ENCODE measurements around the gene DNAJC21. TPM values are rescaled to one million over a fixed set of nuclear protein-coding genes. Genes with fewer than 3 reads are reported as not detected.

Gene DNAJC21
- 27.3 to 37.7 TPM (median 27.8 TPM) in 5 replicates for total RNA-seq (2022; extraction: Qiagen RNA extraction; ENCODE audit: low read depth)

GRCh38 chr5:34929134-34929719 is at the start of gene DNAJC21:
TSS of gene DNAJC21 (plus strand) at chr5:34929559. CDS start at chr5:34929820, 261 bp downstream.

DNA sequence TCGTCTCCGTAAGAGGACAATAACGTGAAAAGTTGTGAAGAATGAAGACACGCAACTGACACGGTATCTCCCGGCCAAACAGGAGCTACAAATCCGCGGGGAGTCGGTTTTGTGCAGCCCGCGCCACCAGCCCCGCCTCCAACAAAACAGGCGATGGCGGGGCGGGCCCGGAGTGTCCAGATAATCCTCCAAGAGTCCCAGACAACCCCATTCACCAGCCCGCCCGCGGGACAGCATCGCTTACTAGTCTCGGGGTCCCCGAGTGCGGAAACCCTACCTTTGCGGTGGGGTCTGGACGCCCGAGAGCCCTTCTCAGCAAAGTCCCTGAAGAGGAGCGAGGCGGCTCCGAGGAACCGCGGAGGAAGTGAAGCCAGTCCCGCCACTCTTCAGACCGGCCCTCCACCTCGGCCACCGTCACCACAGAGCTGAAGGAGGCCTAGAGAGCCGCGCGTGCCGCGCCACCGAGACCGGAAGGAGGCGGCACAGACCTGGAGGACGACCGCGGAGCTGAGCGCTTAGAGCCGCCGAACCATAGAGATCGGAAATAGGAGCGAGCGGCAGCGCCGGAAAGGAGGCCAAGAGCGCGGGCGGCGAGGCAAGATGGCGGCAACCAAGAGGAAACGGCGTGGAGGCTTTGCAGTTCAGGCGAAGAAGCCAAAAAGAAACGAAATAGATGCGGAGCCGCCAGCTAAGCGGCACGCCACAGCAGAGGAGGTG is 14.1 kb upstream of the DNAJC21 start, which contains the start of the genes BRIX1 and RAD1:
Gene BRIX1 (plus strand): TSS at position 573 of the 717 bp plus-strand sequence. CDS start 28 bp downstream, at position 601.
Gene RAD1 (minus strand): TSS at position 366 of the 717 bp plus-strand sequence. CDS start 612 bp downstream, outside the sequence.

Other genes with a start within 250 kb of the DNAJC21 start
- gene TTC23L, start 90.4 kb upstream of the DNAJC21 start, total RNA-seq (2022; extraction: Qiagen RNA extraction; ENCODE audit: low read depth) = 0.48 to 1.1 TPM in 2 of 5 replicates, not detected in the others
- 23.9 to 35.6 TPM (median 34.5 TPM) in 5 replicates for gene RAD1, start 14.1 kb upstream of the DNAJC21 start, total RNA-seq (2022; extraction: Qiagen RNA extraction; ENCODE audit: low read depth)
- gene BRIX1, start 13.8 kb upstream of the DNAJC21 start, total RNA-seq (2022; extraction: Qiagen RNA extraction; ENCODE audit: low read depth) = 48.2 to 58.7 TPM (median 50.4 TPM) in 5 replicates
- gene AGXT2, start 118.4 kb downstream of the DNAJC21 start, total RNA-seq (2022; extraction: Qiagen RNA extraction; ENCODE audit: low read depth) = not detected in 5 replicates